KBM-7 (cell line): Measurements from ENCODE around the gene CREBBP.

Experiments
- DNase-seq: peaks from one replicate; pipeline ENCODE4 v3.0.0-alpha.2; 2015
- in situ Hi-C: fragments of 300-500 bp; cut with MboI; formaldehyde crosslinking; loops from 2 replicates; pipeline ENCODE4 v1.14.3; 2020; ENCODE audit warnings: low sequenced_read_pairs, low pct_unique_long_range_greater_than_20kb, mixed read lengths

Gene CREBBP

DNA sequence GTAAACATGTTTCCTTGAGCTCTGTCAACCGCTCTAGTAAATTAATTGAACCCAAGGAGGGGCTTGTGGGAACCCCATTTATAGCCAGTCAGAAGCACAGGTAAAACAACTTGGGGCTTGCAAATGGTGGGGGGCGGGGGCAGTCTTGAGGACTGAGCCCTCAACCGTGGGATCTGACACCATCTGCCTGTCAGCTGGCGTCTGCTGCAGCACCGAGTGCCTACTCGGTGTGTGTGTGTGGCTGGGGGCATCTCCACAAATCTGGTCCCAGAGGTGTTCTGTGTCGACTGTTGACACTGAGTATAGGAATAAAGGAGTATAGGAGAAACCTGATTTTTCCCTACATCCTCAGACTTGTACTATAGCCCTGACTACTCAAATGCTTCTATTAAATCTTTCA lies 20.6 kb downstream of the CREBBP start:
- DNase-seq: no peak
- in situ Hi-C loops: no loop called here

DNA sequence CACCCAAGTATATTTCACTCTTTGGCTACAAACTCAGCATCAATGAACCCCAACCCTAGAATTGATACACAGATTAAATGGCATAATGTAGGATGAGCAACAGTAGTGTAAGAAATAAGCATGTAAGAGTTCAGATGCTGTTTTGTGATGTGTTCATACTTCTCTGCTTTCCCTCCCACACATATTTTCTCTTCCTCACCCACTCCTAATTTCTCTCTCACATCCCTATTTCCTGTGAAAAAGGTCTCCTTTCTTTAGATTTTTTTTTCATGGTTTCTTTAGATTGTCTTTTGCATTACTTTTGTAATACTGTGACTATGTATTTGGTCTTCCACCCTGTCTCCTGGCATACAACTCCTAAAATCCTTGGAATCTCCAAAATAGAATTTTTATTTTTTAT lies 21.7 kb downstream of the CREBBP start:
- DNase-seq: no peak
- in situ Hi-C loops: no loop called here

DNA sequence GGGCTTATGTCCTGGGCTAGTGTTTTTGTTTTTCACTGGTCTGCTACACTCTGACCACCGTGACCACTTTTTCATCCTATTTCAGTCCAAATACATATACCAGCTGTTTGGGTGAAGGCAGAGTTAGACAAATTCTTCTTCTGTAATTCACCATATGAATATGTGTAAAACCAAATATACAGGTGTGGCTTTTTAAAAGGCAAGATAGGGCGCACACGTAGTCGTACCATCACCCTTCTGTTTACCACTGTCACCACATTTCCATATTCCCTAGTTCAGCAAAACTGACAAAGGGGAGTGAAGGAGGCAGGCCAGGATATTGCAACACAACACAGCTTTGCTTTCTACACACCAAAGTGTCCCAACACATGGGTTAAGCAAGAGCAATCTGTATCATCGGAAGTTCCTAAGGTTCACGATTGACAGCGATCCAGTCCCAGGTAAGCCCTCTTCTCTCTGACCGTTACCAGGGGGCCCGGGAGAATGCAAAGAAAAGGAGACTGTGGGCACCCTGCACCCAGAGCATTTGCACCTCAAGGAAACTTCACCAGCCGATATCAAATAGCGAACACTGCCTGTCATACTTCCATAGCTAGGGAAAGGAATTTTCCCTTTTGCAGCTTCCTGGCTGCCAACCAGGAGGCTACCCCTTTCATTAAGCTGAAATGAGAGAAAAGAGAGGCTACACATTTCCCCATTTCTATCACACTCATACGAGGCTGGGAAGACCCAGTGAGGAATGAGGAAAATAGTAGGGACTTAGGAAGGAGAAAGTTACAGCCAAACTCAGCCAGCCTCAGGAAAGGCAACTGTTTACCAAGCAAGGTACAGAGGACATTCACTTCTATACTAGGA lies 23.1 kb downstream of the CREBBP start:
- in situ Hi-C loops: no loop called here
- peak; percentile 47 for DNase-seq

DNA sequence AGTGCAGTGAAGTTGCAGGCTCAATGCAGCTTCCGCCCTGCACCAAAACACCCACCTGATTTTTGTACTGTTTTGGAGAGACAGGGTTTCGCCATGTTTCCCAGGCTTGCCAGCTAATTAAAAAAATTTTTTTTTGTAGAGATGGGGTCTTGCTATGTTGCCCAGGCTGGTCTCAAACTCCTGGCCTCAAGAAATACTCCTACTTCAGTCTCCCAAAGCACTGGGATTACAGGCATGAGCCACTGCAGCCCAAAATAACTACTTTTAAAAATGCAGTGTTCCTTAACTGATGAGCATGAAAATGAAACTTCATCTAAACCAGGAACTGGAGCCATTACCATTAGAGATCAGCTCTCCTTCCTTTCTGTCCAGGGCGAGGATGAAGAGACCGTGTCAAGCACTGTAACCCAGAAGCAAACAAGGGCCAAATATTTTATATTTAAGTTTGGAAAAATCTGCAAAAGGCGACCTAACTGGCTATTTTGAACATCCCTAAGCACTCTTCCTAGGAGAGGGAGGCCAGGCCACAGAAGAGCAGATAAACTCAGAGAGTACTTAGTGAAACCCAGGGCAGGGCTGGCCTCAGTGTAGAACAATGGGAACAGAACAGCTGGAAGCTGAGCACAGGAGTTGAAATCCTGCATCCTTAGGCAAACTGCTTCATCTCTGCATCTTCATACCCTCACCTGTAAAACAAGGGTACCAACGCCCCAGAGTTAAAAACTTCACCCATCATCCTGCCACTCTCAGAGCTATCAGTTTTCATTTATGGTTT lies 24.0 kb downstream of the CREBBP start:
- in situ Hi-C loops: no loop called here
- no peak for DNase-seq

DNA sequence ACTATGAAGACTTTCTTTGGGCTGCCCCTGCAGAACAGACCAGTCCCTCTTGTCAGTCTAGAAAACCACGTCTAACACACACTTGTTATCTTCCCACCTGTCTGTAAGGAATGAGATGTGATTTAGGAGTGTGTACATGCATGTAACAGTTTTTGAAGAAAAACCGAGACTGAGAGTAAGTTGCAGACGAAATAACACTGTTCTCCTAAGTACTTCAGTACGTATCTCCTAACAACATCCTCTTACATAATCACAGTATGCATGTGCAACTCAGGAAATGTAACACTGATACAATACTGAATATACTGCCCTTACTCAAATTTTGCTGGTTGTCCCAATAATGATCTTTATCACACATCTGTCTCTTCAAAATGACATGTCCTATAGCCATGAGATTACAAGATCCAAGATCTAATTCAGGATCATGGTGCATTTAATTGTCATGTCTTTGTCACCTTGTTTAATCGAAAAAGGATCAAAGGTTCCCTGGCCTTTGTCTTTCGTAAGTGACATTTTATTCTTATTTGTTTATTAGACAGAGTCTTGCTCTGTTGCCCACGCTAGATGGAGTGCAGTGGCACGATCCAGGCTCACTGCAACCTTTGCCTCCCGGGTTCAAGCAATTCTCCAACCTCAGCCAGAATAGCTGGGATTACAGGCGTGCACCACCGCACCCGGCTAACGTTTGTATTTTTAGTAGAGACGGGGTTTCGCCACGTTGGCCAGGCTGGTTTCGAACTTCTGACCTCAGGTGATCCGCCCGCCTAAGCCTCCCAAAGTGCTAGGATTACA lies 25.6 kb downstream of the CREBBP start:
- no peak for DNase-seq
- in situ Hi-C loops: no loop called here

DNA sequence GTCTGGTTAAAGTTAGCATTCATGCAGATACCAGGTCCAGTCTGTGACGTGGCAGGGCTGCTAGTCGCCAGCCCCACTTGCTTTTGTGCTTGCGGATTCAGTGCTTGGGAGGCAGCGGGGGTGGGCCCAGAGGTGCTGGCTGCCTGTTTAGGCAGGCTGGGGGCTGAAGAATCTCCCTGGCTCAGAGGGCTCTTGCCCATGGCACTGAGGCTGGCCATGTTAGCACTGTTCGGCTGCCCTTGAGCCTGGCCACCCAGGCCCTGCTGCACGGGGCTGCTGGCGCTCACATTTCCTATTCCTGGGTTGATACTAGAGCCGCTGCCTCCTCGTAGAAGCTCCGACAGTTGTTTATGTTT lies 30.0 kb downstream of the CREBBP start:
- no peak for DNase-seq
- in situ Hi-C loops: no loop called here

DNA sequence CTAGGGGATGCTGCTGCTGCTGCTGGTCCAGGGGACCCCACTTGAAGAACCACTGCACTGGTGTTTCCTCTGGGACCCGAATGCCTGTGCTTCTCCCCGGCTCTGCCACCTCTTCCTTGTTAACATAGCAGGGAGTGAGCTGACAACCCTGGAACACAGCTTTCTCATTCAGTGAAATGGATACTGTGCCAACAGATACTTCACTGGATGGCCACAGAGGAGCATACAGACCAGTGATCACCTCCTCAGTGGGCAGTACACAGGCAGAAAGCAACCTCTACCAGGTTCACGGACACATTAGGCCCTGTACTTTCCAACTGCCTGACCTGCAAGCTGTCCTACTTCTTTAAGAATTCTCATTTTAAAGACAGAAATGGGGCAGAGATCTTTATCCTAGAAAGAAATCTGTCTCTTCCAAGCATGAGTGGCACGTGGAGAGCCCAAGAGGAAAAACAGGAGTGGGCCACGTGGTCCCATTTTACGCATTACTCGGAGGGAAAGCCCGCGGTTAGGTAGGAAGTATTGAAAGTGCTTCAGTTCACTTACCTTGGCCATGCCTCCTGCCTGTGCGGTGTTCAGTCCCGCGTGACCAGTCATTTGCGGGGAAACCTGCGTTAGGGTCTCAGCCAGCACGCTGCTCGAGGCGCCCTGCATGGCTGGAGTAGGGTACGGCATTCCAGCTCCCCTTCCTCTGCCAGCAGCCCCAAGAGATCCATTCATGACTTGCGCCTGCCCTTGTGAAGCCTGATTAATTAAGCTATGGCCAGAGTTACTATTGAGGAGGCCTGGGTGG lies 30.6 kb downstream of the CREBBP start:
- DNase-seq: no peak
- in situ Hi-C loops: no loop called here

DNA sequence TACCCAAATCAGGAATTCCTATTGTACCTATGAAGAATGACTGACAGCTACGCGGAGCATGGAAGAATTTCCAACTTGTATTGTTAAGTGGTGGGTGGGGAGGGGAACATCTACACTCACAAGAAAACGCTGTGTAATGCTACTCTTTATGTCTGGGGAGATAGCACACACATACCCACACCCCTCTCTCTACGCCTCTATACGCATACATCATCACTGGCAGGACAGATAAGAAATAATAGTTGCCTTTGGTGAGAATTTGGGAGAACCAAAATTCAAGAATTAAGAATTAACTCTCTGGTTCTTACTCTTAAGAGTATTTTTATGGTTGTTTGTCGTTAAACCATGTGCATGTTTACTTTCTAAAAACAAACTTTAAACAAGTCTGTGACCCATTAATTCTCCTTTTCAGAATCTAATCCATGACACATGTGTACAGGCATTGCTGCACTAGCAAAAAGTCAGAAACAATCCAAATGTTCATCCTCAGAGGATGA lies 33.9 kb downstream of the CREBBP start:
- no peak for DNase-seq
- in situ Hi-C loops: no loop called here

DNA sequence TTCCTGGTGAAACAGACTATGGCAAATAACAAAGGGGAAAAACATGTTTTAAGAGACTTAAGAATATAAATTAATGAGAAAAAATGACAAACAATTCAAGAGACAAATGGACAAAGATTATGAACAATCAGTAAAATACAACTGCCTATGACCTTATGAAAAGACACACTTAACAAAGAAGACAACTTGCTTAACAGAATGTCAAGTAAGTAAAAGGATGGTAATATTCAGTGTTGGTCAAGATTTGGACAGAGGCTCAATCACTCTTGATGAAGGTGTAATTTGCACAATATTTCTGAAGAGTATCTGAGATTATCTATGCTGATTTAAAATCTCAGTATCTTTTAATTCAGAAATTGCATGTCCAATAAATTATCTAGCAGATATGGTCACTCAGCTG lies 34.4 kb downstream of the CREBBP start:
- in situ Hi-C loops: no loop called here

DNA sequence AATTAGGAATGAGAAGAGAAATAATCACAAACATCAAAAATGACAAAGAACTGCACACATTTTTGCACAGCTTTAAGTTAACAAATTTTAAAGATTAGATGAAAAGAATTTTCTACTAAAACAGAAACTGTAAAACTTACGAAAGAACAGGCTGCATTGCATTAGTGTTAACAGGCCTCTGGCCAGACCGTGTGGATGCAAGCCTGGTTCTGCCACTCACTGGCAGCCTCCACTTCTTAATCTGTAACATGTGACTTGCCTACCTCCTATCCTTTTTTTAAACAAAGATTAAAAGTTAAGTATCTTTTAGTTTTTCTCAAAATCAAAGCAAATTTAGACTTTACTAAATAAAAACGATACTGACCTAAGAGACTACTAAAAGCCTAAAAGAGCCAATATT lies 37.5 kb downstream of the CREBBP start:
- in situ Hi-C loops: no loop called here
- no peak for DNase-seq

More for the DNA sequence above, 34.4 kb downstream of the CREBBP start:
- no peak for DNase-seq

DNA sequence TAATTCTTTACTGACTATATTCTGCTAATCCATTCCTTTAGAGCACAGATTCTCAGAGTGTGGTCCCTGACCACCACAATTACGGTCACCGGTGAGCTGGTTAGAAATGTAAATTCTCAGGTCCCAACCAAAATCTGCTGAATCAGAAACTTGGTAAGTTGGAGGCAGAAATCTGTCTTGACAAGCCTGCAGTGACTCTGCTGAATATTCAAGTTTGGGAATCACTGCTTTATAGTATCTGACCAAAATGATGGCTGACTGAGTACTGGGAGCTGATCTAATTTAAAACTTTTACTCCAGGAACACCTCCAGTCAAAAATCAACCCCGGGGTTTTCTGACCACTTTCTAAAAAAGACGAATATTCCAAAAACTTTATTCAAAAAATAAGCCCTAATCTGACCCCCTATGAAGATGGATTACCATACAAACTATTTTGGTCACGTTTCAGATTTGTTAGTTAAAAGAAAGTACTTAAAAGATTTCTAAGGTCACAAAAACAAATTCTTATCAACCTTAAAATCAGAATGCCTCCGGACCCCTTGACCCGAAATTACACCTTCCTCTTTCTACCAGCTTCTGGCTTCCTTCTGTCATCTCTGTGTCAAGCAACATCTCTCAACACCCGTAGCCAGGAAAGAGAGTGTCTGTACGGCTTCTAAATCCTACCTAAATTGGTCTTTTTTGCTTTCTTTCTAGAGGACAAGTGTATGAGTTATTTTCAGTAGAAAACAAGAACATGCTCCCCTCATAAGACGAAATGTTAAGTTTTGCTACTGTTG lies 38.6 kb downstream of the CREBBP start:
- in situ Hi-C loops: no loop called here
- peak; percentile 68 for DNase-seq

DNA sequence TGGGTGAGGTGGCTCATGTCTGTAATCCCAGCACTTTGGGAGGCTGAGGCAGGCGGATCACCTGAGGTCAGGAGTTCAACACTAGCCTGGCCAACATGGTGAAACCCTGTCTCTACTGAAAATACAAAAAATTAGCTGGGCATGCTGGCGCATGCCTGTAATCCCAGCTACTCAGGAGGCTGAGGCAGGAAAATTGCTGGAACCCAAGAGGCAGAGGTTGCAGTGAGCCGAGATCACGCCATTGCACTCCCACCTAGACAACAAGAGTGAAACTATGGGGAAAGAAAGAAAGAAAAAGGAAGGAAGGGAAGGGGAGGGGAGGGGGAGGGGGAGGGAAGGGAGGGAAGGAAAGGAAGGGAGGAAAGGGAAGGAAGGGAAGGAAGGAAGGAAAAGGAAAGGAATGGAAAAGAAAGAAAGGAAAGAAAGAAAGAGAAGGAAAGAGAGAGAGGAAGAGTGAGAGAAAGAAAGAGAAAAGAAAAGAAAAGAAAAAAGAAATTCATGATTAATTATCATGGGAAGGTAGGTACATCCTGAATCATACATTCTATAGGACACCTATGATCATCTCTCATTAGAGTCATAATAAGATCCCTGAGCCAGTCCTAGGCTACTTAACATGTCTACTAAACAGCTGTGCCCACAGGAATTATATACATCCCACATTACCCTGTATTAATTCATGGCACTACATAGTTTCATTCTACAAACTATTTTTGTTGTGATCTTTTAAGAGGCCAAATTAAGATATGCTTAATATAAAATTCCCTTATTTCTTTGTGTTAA lies 40.9 kb downstream of the CREBBP start:
- DNase-seq: no peak
- in situ Hi-C loops: no loop called here

DNA sequence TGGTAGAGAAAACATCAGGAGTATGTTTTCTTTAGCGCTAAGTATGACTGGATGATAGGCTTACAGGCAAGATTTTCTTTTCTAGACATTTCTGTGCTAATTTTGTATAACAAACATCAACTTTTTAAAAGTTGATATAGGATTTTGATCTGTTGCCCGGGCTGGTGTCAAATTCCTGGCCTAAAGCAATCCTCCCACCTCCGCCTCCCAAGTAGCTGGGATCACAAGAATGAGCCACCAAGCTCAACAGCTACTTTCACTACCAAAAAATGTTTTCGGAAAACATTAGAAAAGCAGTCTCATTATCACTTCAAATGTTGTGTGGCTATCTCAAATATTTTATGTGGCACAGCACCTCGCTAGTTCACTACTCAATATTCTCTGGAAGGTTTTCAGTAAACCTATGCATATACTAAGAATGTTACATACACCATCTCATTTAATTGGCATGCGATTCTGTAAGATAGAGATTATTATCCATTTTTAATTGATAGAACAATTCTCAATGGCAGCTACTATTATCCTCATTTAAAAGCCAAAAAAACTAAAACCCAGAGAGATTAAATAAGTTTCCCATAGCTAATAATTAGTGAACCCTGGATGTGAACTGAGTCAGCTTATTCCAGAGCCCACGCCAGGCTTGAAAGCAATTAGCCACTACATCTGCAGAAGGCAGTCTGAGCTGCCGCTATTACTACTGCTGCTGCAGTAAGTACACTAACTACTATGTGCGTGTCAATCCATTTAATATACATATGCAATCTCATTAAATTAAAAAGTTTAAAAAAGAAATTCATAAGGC lies 41.7 kb downstream of the CREBBP start:
- DNase-seq: no peak
- in situ Hi-C loops: no loop called here

DNA sequence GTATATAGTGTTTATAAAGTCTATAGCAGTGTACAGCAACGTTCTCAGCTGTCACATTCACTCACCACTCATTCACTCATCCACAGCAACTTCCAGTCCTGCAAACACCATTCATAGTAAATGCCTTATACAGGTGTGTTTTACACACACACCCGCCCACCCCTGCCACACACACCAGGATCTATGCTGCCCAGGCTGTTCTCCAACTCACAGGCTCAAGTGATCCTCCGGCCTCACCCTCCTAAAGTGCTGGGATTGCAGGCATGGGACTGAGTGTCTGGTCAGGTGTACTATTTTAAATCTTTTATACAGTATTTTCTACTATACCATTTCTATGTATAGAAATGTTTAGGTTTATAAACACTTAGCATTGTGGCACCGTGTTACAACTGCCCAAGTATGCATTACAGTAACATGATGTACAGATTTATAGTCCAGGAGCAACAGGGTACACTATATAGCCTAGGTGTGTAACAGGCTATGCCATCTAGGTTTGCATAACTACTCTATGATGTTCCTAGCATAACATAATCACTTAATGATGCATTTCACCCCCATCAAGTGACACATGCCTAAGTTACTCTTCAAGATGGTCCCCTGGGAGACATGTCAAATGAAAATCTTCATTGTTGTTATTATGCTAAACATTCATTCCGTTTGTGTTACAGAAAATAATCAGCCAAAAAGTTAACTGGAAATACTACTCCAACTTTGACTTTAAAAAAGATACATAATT lies 42.5 kb downstream of the CREBBP start:
- DNase-seq: no peak
- in situ Hi-C loops: no loop called here

DNA sequence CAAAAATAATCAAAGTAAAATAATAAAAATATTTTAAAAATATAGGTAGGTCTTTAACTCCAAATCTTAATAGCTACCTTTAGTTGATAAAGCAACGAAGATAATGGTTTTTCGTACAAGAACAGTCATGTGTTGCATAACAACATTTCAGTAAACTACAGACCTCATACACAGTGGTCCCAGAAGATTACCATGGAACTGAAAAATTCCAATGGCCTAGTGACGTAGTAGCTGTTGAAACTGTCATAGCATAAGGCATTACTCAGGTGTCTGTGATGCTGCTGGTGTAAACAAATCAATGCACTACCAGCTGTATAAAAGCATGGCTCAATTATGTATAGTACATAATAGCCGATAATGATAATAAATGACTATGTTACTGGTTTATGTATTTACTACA lies 43.9 kb downstream of the CREBBP start:
- in situ Hi-C loops: no loop called here

DNA sequence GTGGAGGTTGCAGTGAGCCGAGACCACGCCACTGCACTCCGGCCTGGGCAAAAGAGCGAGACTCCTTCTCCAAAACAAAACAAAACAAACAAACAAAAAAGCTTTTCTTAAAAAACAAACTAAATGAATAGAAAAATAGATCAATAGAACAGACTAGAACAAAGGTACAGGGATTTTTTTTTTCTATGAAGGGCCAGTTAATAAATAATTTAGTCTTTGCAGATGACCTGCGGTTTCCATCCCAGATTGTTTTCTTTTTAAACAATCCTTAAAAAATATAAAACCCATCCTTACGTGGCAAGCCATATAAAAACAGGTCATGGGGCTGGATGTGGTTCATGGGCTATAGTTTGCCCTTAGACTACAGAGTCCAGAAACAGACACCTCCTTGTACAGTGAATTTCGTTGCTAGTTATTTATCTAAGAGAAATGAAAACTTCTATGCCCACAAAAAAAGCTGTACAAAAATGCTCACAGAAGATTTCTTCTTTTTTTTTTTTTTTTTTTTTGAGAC lies 45.4 kb downstream of the CREBBP start:
- no peak for DNase-seq
- in situ Hi-C loops: no loop called here

More for the DNA sequence above, 43.9 kb downstream of the CREBBP start:
- DNase-seq: no peak
